ENCODE data around the gene HAT1.
"Not testable (repeated sequence)": the region's sequence is repeated elsewhere in the genome, so short reads cannot be mapped to it uniquely, and the experiment has no call there.

HAT1 gene

GRCh38 chr2:171922230-171923022 is at the start of gene HAT1:
TSS of gene HAT1 (plus strand) at chr2:171922461. CDS start at chr2:171922501, 40 bp downstream.
- peak; percentile 93 to 95 (median 94) for DNase-seq

- no peak for DNase-seq
Measured at GRCh38 chr2:171874517-171874916, 47.7 kb upstream of the HAT1 start.

- DNase-seq: no peak
Measured at GRCh38 chr2:171874963-171875362, 47.3 kb upstream of the HAT1 start.

- DNase-seq: no peak
Measured at GRCh38 chr2:171878481-171878993, 43.7 kb upstream of the HAT1 start.

- DNase-seq: no peak
Measured at GRCh38 chr2:171879865-171880264, 42.4 kb upstream of the HAT1 start.

- DNase-seq: no peak
Measured at GRCh38 chr2:171880774-171881173, 41.5 kb upstream of the HAT1 start.

GRCh38 chr2:171882089-171882769 is 40.0 kb upstream of the HAT1 start:
- DNase-seq: no peak

GRCh38 chr2:171883275-171883893 is 38.9 kb upstream of the HAT1 start:
- no peak for DNase-seq

GRCh38 chr2:171889333-171889732 is 32.9 kb upstream of the HAT1 start:
- DNase-seq: no peak

- DNase-seq: no peak
Measured at GRCh38 chr2:171889808-171890207, 32.5 kb upstream of the HAT1 start.

- no peak for DNase-seq
Measured at GRCh38 chr2:171893196-171893823, 29.0 kb upstream of the HAT1 start.

GRCh38 chr2:171893824-171894611 is 28.2 kb upstream of the HAT1 start, which contains the start of gene SLC25A12:
TSS of gene SLC25A12 (minus strand) at chr2:171894244. CDS start at chr2:171894214, 30 bp downstream.
- peak; percentile 44 to 64 (median 56) for DNase-seq

GRCh38 chr2:171894612-171894947 is 27.7 kb upstream of the HAT1 start:
- no peak for DNase-seq

- DNase-seq: no peak
Measured at GRCh38 chr2:171895786-171896185, 26.5 kb upstream of the HAT1 start.

GRCh38 chr2:171899623-171900282 is 22.5 kb upstream of the HAT1 start:
- not testable (repeated sequence) for DNase-seq

- DNase-seq: no peak
Measured at GRCh38 chr2:171902840-171903420, 19.3 kb upstream of the HAT1 start.

- no peak for DNase-seq
Measured at GRCh38 chr2:171908235-171908634, 14.0 kb upstream of the HAT1 start.

- no peak for DNase-seq
Measured at GRCh38 chr2:171909266-171909665, 13.0 kb upstream of the HAT1 start.

- no peak for DNase-seq
Measured at GRCh38 chr2:171910494-171910893, 11.8 kb upstream of the HAT1 start.

- no peak for DNase-seq
Measured at GRCh38 chr2:171913517-171913916, 8.7 kb upstream of the HAT1 start.

GRCh38 chr2:171919453-171919852 is 2.8 kb upstream of the HAT1 start:
- no peak for DNase-seq

- DNase-seq: no peak
Measured at GRCh38 chr2:171921970-171922229, 361 bp upstream of the HAT1 start.

Measured in activated naive CD4-positive, alpha-beta T cell (primary cell).